GM15510 (cell line): Measurements from ENCODE around the gene FLVCR2.

Experiments used
- POLR2A ChIP-seq: IDR thresholded peaks from 3 replicates; pipeline ENCODE4 v1.6.1; 2011; ENCODE audit warnings: borderline replicate concordance; ENCODE audit not compliant: insufficient read length; ENCODE audit errors: extremely low read depth

FLVCR2 gene

GRCh38 chr14:75607842-75608640 is 29.6 kb downstream of the FLVCR2 start:
- TF ChIP-seq POLR2A: no peak

- no peak for TF ChIP-seq POLR2A
Measured at GRCh38 chr14:75609116-75609515, 30.7 kb downstream of the FLVCR2 start.

GRCh38 chr14:75609606-75610475 is 31.4 kb downstream of the FLVCR2 start:
- no peak for TF ChIP-seq POLR2A

GRCh38 chr14:75610834-75611233 is 32.4 kb downstream of the FLVCR2 start:
- TF ChIP-seq POLR2A: no peak

- no peak for TF ChIP-seq POLR2A
Measured at GRCh38 chr14:75612157-75612556, 33.7 kb downstream of the FLVCR2 start.

- no peak for TF ChIP-seq POLR2A
Measured at GRCh38 chr14:75614179-75614578, 35.8 kb downstream of the FLVCR2 start.

- TF ChIP-seq POLR2A: no peak
Measured at GRCh38 chr14:75615200-75615599, 36.8 kb downstream of the FLVCR2 start.

- no peak for TF ChIP-seq POLR2A
Measured at GRCh38 chr14:75619548-75619947, 41.1 kb downstream of the FLVCR2 start.

- TF ChIP-seq POLR2A: no peak
Measured at GRCh38 chr14:75625034-75625433, 46.6 kb downstream of the FLVCR2 start.

GRCh38 chr14:75626396-75626795 is 48.0 kb downstream of the FLVCR2 start:
- no peak for TF ChIP-seq POLR2A

- TF ChIP-seq POLR2A: no peak
Measured at GRCh38 chr14:75626863-75627262, 48.4 kb downstream of the FLVCR2 start.

- TF ChIP-seq POLR2A: no peak
Measured at GRCh38 chr14:75627406-75627805, 49.0 kb downstream of the FLVCR2 start.

GRCh38 chr14:75628816-75629215 is 50.4 kb downstream of the FLVCR2 start:
- no peak for TF ChIP-seq POLR2A

GRCh38 chr14:75630695-75631452 is 52.5 kb downstream of the FLVCR2 start:
- TF ChIP-seq POLR2A: no peak

- TF ChIP-seq POLR2A: no peak
Measured at GRCh38 chr14:75631453-75631831, 53.0 kb downstream of the FLVCR2 start.
